Right lobe of liver (tissue), 4 donors: ENCODE results near the gene MYRF.

ENCODE experiments used
- CTCF ChIP-seq, 4 donors: fragments of 200-600 bp in 3 of 4; fragments of 450-650 bp in 1 of 4; IDR thresholded peaks; one replicate each; pipeline versions ENCODE4 v1.5.1 to v1.8.0; 2016 to 2022; ENCODE audit warnings: antibody characterized with exemption in 4 of 4, mild to moderate bottlenecking in 2 of 4
- POLR2A ChIP-seq: fragments of 450-650 bp; IDR thresholded peaks from one replicate; pipeline ENCODE4 v1.6.1; 2017; ENCODE audit warnings: antibody characterized with exemption, mild to moderate bottlenecking
- donor health status: DM: no; HTN: no; CAD: no.
- donor health status: DM: no; HTN: no; CAD: no.
- donor health status: DM: no; HTN: yes; CAD: no.

DNA sequence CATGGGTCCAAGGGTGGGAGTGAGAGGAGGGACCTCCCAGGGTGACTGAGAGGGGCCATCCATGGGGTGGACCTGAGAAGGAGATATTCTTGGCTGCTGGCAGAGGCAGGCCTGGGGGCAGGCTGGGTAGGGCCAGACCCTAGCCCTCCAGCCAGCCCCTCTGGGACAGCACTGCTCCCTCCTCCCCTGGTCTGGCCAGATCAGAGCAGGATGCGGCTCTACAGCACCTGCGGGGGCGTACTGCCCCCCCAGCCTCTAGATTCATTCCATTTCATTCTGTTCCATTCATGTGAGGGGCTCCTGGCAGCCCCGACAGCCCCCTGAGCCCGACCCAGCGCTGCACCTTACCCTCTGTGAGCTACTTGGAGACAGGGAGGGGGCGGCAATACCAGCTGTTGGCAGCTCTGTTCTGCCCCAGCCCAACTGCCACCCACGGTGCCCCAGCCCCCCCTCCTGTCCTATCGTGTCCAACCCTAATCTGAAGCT, 34.3 kb upstream of the MYRF start:
- TF ChIP-seq CTCF (IDR thresholded peaks at IDR 0.05) (no peak), POLR2A (no peak)
